KMS-11 (cell line): ENCODE data around the gene BLOC1S5.

Source experiments
- H2AFZ ChIP-seq: fragments of 200-600 bp; sonication (generic); 2 replicates; pipeline ENCODE4 v1.6.1; 2016; ENCODE audit warnings: antibody characterized with exemption, mixed run types, low read depth
- H3K27ac ChIP-seq: fragments of 200-600 bp; sonication (generic); 2 replicates; pipeline ENCODE4 v1.6.1; 2016; ENCODE audit warnings: mild to moderate bottlenecking, mixed run types
- H3K27me3 ChIP-seq: fragments of 200-600 bp; sonication (generic); 2 replicates; pipeline ENCODE4 v1.6.1; 2017; ENCODE audit warnings: mild to moderate bottlenecking, low read depth, mixed run types, moderate library complexity; ENCODE audit not compliant: insufficient read depth
- H3K36me3 ChIP-seq: fragments of 200-600 bp; sonication (generic); 2 replicates; pipeline ENCODE4 v1.6.1; 2017; ENCODE audit warnings: mild to moderate bottlenecking, mixed run types; ENCODE audit not compliant: insufficient read depth
- H3K4me1 ChIP-seq: fragments of 200-600 bp; sonication (generic); 2 replicates; pipeline ENCODE4 v1.6.1; 2016; ENCODE audit warnings: mild to moderate bottlenecking, low read depth, mixed run types; ENCODE audit not compliant: poor library complexity, severe bottlenecking
- H3K4me2 ChIP-seq: fragments of 200-600 bp; sonication (generic); 2 replicates; pipeline ENCODE4 v1.7.0; 2016; ENCODE audit warnings: mild to moderate bottlenecking, mixed run types
- H3K4me3 ChIP-seq: fragments of 200-600 bp; sonication (generic); IDR thresholded peaks from 2 replicates; pipeline ENCODE4 v1.6.1; 2017; ENCODE audit warnings: low read depth, low read length, mixed read lengths; ENCODE audit not compliant: insufficient read depth
- H3K79me2 ChIP-seq: fragments of 200-600 bp; sonication (generic); 2 replicates; pipeline ENCODE4 v1.6.1; 2016; ENCODE audit warnings: low read depth, mixed run types; ENCODE audit not compliant: insufficient read depth
- H3K9ac ChIP-seq: fragments of 200-600 bp; sonication (generic); 2 replicates; pipeline ENCODE4 v1.6.1; 2016; ENCODE audit warnings: mild to moderate bottlenecking, mixed run types
- H4K20me1 ChIP-seq: fragments of 200-600 bp; sonication (generic); 2 replicates; pipeline ENCODE4 v1.6.1; 2016; ENCODE audit warnings: mild to moderate bottlenecking, mixed run types; ENCODE audit not compliant: insufficient read depth
- CTCF ChIP-seq: fragments of 200-600 bp; sonication (generic); conservative IDR thresholded peaks from 2 replicates; pipeline ENCODE4 v1.6.1; 2017; ENCODE audit warnings: low read depth, mild to moderate bottlenecking, antibody characterized with exemption, low read length, moderate library complexity, mixed read lengths

The BLOC1S5 gene

GRCh38 chr6:7970616-7971015 is 93.6 kb downstream of the BLOC1S5 start:
- TF ChIP-seq CTCF = no peak
- Histone ChIP-seq H3K9ac (no peak overlapping the region), H2AFZ (no peak overlapping the region), H3K4me1 (peaks cover 29% of the 10 kb centered on the region), H3K4me2 (no peak overlapping the region), H4K20me1 (no peaks in the 10 kb centered on the region), H3K36me3 (no peaks in the 10 kb centered on the region), H3K27me3 (no peaks in the 10 kb centered on the region), H3K27ac (no peak overlapping the region), H3K79me2 (no peaks in the 10 kb centered on the region), H3K4me3 (no peak overlapping the region)
